GM12872 (cell line): ENCODE results near the gene NEURL1.

ENCODE experiments used
- TF ChIP-seq, protein P1 (sequence below): IDR thresholded peaks from 3 replicates; pipeline ENCODE4 v1.5.1; 2011; ENCODE audit warnings: low read depth, mild to moderate bottlenecking, low read length, moderate library complexity; ENCODE audit not compliant: insufficient read depth

Gene NEURL1

DNA sequence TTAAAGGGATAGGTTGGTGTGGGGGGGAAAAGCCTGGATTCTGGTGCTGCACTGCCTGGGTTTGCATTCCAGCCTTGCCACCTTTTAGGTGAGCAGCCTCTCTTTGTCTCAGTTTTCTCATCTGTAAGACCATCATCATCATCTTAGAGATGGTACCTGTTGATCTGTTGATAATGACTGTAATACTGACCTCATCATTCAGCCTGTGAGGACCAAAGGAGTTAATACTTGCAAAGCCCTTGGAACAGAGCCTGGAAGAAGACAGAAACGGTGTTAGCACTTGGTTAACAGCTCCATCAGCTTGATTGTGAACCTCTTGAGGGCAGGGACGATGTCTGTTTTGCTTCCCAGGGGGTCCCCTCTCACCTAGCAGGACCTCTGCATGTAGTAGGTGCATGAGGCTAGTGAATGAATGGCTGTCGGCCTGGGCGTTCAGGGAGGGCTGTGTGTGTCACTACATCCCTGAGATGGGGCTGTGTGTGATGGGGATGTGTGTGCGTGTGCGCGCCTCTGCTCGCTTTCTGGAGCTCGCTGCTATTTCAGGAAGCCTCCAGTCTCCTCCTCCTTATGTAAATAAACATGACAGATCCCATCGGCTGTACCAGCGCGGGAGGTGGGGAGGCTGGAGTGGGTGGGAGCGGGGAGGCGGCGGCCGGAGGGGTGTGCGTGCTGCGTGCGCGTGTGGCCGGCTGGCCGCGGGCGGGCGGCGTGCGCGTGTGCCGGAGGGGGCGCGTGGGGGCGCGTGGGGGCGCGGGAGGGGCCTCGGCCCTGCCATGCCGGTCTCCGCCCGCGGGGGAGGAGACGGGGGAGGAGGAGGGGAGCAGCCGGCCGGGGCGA, 61.2 kb downstream of the NEURL1 start:
- TF ChIP-seq, protein P1, sequence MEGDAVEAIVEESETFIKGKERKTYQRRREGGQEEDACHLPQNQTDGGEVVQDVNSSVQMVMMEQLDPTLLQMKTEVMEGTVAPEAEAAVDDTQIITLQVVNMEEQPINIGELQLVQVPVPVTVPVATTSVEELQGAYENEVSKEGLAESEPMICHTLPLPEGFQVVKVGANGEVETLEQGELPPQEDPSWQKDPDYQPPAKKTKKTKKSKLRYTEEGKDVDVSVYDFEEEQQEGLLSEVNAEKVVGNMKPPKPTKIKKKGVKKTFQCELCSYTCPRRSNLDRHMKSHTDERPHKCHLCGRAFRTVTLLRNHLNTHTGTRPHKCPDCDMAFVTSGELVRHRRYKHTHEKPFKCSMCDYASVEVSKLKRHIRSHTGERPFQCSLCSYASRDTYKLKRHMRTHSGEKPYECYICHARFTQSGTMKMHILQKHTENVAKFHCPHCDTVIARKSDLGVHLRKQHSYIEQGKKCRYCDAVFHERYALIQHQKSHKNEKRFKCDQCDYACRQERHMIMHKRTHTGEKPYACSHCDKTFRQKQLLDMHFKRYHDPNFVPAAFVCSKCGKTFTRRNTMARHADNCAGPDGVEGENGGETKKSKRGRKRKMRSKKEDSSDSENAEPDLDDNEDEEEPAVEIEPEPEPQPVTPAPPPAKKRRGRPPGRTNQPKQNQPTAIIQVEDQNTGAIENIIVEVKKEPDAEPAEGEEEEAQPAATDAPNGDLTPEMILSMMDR, result no peak

DNA sequence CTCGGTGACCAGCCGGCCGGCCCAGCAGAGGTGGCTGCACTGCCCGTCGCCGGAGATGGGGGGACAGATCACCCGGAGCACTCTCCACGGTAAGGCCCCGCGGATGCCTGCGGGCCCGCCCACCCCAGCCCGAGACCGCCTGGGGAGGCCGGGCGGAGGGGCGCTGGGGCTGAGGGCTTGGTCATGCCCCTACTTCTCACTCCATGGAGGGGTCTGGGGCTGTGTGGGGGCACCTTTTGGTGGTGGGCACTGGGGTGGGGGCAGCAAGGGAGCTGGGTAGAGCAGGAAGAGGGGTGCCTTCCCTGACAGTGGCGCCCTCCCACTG, 61.8 kb downstream of the NEURL1 start:
- TF ChIP-seq, protein P1, result no peak

DNA sequence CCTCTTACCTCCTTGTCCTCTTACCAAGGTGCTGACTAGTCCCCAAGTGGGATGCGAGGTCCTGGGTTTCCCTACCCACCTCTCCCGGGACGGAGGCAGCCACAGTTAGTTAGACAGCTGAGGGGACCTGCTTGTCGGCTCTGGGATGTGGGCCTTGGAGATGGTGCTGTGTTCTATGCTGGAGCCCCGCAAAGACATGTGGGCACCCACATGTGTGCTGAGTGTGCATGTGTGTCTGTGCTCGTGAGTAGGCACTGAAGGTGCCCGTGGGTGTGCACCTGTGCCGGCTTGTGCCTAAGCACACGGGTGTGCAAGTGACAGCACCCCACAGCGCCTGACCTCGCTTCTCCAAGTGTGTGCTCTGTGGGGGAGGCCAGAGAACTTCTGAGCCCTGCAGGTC, 62.2 kb downstream of the NEURL1 start:
- TF ChIP-seq, protein P1, result no peak

DNA sequence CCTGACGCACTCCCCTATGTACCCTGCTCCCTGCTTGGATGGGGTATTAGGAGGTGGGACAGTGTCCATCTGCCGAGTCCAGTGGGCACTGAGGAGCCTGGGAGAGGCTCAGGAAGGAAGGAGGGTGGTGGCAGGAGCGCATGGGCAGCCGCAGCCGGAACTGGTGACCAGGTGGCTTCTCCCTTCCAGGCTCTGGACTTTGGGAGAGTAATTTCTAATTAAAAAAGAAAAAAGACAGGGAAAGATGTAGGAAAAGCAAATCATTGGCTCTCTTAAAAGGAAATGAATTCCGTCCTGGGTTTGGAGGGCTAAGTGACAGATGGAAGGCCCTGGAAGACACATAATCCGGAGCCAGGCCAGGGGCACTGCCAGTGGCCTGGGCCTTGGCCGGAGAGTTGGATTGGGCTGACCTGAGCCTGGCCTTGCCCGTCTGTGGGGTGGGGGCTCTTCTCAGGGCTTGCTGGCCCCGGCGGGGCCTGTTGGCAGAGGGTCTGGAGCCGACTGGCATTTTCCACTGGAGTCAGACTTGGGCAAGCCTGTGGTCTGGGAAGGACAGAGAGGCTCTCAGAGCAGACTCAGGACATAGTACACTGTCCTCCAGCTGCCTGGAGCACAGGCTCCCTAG, 63.0 kb downstream of the NEURL1 start:
- TF ChIP-seq, protein P1, result no peak

DNA sequence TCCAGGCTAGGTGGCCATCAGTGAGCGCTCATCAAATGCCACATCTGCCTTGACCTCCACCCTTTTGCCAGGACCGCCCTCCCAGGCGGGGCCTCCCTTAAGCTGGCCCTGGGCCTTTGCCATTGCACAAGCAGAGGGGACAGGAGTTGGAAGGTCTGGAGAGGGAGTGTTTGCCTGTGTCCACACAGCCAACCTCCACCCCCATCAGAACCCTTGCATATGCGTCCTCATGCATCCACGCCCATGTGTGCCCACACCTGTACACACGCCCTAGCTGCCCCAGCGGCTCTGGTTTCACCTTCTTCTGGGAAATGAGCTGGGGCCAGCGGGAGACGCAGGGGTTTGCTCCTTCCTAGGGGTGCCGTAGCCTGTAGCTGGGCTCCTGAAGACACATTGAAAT, 64.0 kb downstream of the NEURL1 start:
- TF ChIP-seq, protein P1, result no peak

DNA sequence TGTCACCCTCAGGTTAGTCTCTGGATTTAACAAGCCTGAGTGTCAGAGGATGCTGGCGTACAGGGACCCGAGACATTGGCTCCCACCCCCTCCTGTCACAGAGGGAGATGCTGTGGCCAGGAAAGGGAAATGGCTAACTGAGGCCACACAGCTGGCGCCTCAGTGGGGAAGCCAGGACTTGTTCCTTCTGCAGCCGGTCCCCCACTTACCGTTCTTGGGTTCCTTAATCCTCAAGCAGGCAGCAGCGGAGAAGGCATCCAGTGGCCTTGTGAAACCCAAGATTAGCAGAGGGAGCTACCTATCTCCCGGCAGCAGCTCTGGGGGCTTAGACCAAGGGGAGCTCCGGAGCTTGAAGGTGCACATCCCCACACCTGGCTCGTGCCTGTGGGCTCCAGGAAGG, 65.4 kb downstream of the NEURL1 start:
- TF ChIP-seq, protein P1, result no peak

DNA sequence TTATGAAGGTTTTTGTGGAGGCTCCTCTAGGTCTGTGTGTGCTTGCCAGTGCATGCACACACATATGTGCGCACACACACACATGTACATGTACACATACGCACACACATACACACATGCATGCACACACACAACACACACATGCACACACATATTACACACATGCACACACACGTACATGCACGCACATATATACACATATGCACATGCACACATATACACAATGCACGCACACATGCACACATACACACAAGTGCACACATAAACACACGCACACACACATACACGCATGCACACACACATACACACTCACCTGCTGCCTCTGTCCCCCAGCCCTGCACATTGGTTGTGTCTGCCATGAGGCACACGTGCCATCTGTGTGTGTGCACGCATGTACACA, 66.3 kb downstream of the NEURL1 start:
- TF ChIP-seq, protein P1, result no peak
